ENCODE measurements around the gene GPR78.

The GPR78 gene

GRCh38 chr4:8608714-8609391 is 28.7 kb downstream of the GPR78 start:
- H3K4me3 ChIP-seq (ENCODE audit: low read depth, low read length): no peak overlapping the region
- TF ChIP-seq CTCF (IDR thresholded peaks at IDR 0.05; ENCODE audit: low read depth, low read length): no peak

GRCh38 chr4:8609406-8609805 is 29.2 kb downstream of the GPR78 start:
- no peak for TF ChIP-seq CTCF (IDR thresholded peaks at IDR 0.05; ENCODE audit: low read depth, low read length)
- H3K4me3 ChIP-seq (ENCODE audit: low read depth, low read length): no peak overlapping the region

GRCh38 chr4:8609824-8610350 is 29.7 kb downstream of the GPR78 start:
- H3K4me3 ChIP-seq (ENCODE audit: low read depth, low read length): no peak overlapping the region
- TF ChIP-seq CTCF (IDR thresholded peaks at IDR 0.05; ENCODE audit: low read depth, low read length): no peak

- TF ChIP-seq CTCF (IDR thresholded peaks at IDR 0.05; ENCODE audit: low read depth, low read length): no peak
- H3K4me3 ChIP-seq (ENCODE audit: low read depth, low read length): no peak overlapping the region
Observed at GRCh38 chr4:8610858-8611616, 30.8 kb downstream of the GPR78 start.

GRCh38 chr4:8612646-8613045 is 32.5 kb downstream of the GPR78 start:
- no peak overlapping the region for H3K4me3 ChIP-seq (ENCODE audit: low read depth, low read length)
- TF ChIP-seq CTCF (IDR thresholded peaks at IDR 0.05; ENCODE audit: low read depth, low read length): no peak

GRCh38 chr4:8613421-8614364 is 33.5 kb downstream of the GPR78 start:
- no peak for TF ChIP-seq CTCF (IDR thresholded peaks at IDR 0.05; ENCODE audit: low read depth, low read length)
- no peak overlapping the region for H3K4me3 ChIP-seq (ENCODE audit: low read depth, low read length)
